ENCODE results near the gene GALP.

DNA sequence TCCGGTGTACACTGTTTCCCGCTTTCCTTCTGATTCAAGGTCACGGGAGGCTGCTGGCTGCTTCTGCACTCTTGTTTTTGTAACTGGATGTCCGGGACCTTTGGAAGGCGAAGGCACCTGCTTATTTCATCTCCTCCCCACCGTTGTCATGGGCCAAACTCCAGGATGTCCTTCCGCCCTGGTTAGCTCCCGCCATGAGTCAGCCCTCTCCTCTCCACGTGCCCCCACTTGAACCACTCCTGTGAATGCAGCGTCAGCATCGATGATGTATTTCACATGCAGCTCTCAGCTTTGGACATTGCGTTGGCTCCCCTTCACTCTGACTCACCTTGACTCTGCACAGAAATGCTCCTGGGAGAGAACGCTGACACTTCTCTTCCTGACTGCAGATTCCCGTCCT lies 5.5 kb upstream of the GALP start:
- TF ChIP-seq, protein P1, sequence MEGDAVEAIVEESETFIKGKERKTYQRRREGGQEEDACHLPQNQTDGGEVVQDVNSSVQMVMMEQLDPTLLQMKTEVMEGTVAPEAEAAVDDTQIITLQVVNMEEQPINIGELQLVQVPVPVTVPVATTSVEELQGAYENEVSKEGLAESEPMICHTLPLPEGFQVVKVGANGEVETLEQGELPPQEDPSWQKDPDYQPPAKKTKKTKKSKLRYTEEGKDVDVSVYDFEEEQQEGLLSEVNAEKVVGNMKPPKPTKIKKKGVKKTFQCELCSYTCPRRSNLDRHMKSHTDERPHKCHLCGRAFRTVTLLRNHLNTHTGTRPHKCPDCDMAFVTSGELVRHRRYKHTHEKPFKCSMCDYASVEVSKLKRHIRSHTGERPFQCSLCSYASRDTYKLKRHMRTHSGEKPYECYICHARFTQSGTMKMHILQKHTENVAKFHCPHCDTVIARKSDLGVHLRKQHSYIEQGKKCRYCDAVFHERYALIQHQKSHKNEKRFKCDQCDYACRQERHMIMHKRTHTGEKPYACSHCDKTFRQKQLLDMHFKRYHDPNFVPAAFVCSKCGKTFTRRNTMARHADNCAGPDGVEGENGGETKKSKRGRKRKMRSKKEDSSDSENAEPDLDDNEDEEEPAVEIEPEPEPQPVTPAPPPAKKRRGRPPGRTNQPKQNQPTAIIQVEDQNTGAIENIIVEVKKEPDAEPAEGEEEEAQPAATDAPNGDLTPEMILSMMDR (IDR thresholded peaks at IDR 0.05; ENCODE audit: extremely low read depth in 1 of 2, insufficient read depth in 1 of 2, low read depth in 1 of 2, low read length in 2 of 2), result no peak
- TF ChIP-seq POLR2A (IDR thresholded peaks at IDR 0.05; ENCODE audit: low read depth, low read length), result no peak
- no peak for TF ChIP-seq GATA2 (IDR thresholded peaks at IDR 0.05; ENCODE audit: insufficient read depth, insufficient read length, low read depth, low read length)
- no peak for TF ChIP-seq MYC (IDR thresholded peaks at IDR 0.05; ENCODE audit: low read depth, low read length)
- no peak for TF ChIP-seq POLR2AphosphoS5 (IDR thresholded peaks at IDR 0.05; ENCODE audit: insufficient read depth, low read depth, low read length)
